Upper lobe of left lung (tissue), 6 donors: ENCODE measurements around the gene SMIM14. TPM values are rescaled to one million over a fixed set of nuclear protein-coding genes. Genes with fewer than 3 reads are reported as not detected.

Experiments
- ATAC-seq, 2 donors: fragments of 200-7000 bp; cut with Tn5 transposase; one replicate each; pipeline ENCODE4 v1.9.1; 2022; ENCODE audit warnings: mild to moderate bottlenecking in 2 of 2, moderate library complexity in 2 of 2; ENCODE audit not compliant: low FRiP score in 2 of 2
- DNase-seq, 2 donors: peaks; one replicate each; pipeline ENCODE4 v3.0.0-alpha.2; 2019 to 2020
- H3K27ac ChIP-seq, 4 donors: fragments of 200-600 bp; sonication (generic); one replicate each; pipeline ENCODE4 v1.5.1; 2016 to 2019
- H3K27me3 ChIP-seq, 4 donors: fragments of 200-600 bp; sonication (generic); one replicate each; pipeline ENCODE4 v1.5.1; 2017 to 2019
- H3K36me3 ChIP-seq, 4 donors: fragments of 200-600 bp; sonication (generic); one replicate each; pipeline ENCODE4 v1.5.1; 2016 to 2019
- H3K4me1 ChIP-seq, 4 donors: fragments of 200-600 bp; sonication (generic); one replicate each; pipeline ENCODE4 v1.5.1; 2018 to 2019
- H3K4me3 ChIP-seq, 4 donors: fragments of 200-600 bp; sonication (generic); one replicate each; pipeline ENCODE4 v1.5.1; 2017 to 2019; ENCODE audit warnings: mild to moderate bottlenecking in 2 of 4, moderate library complexity in 1 of 4
- H3K9me3 ChIP-seq, 4 donors: fragments of 200-600 bp; sonication (generic); one replicate each; pipeline ENCODE4 v1.5.1; 2018 to 2019
- EP300 ChIP-seq, 4 donors: sonication (generic); formaldehyde crosslinking; IDR thresholded peaks; one replicate each; pipeline ENCODE4 v1.5.1; 2017; ENCODE audit warnings: antibody characterized with exemption in 4 of 4, control low read depth in 2 of 4
- POLR2A ChIP-seq, 4 donors: fragments of 450-650 bp; IDR thresholded peaks; one replicate each; pipeline ENCODE4 v1.5.1; 2016 to 2017; ENCODE audit warnings: antibody characterized with exemption in 4 of 4, mild to moderate bottlenecking in 2 of 4
- POLR2AphosphoS5 ChIP-seq, 2 donors: sonication (generic); formaldehyde crosslinking; IDR thresholded peaks; one replicate each; pipeline ENCODE4 v1.5.1; 2017; ENCODE audit warnings: antibody characterized with exemption in 2 of 2
- WGBS, 2 donors: methylation state at CpG; one replicate each; pipeline ENCODE4 v1.1.5; 2017 to 2018; 5-methylcytosine and 5-hydroxymethylcytosine counted together
- total RNA-seq, 6 donors: library from RNA; depleted of rRNA in 4 of 6; stranded (reverse); fragments of >200 nt in 4 of 6; gene quantifications; one replicate each; pipeline versions ENCODE4 v1.1.0 to v1.2.1, GENCODE V29; 2016 to 2021
- TF ChIP-seq, protein P1 (sequence below), 6 experiments: fragments of 450-650 bp in 4 of 6; fragments of 200-600 bp in 2 of 6; sonication (generic) in 2 of 6; IDR thresholded peaks; one replicate each; pipeline ENCODE4 v1.5.1; 2016 to 2019; ENCODE audit warnings: antibody characterized with exemption in 6 of 6
- donor health status: DM: no; HTN: no; CAD: no; lungs with moderate emphysema.
- donor health status: DM: no; HTN: yes; CAD: no; lungs with severe emphysema.

Gene SMIM14
- total RNA-seq, 6 donors from 2014 or later: 24.1 to 80.5 (median 40.4) TPM

DNA sequence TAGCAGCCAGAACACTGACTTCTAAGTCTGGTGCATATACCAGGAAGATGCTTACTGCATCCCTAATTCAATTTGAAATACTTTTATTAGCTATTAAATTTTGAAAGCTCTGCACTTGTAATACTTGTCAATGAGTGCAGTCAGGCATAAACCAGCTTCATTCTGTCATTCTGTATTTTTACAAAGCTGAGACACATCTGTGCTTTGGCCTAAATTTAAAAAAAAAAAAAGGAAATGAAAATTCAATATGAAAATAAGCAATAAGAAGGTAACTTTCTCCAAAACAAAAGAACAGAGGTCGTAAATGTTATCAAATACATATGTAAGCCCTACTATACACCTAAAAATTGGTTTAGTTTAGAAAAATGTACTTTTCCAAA, 7.0 kb downstream of the SMIM14 start:
- 89 to 96% methylated on average over 1 of the region's 1 CpG for WGBS, 2 donors

DNA sequence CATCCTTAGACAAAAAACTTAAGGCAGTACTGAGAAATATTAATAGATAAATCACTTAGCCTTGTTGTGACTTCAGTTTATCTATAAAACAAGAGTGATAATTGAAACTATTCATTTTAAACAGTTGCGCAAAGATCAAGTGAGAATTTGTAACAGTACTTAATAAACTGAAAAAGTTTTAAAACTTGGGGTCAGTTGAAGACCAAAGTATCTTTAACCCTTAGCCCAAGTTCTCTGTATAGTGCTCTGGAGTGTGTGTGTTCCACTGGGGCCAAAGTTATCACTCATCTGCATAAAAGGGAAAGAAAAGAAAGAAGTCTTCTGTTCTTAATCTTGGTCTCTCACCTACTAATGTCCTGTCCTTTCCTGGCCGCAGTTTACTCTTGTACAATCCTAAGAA, 11.3 kb downstream of the SMIM14 start:
- TF ChIP-seq POLR2AphosphoS5 (IDR thresholded peaks at IDR 0.05) (no peak), POLR2A (IDR thresholded peaks at IDR 0.05) (no peak), EP300 (IDR thresholded peaks at IDR 0.05) (no peak)
- TF ChIP-seq, protein P1, sequence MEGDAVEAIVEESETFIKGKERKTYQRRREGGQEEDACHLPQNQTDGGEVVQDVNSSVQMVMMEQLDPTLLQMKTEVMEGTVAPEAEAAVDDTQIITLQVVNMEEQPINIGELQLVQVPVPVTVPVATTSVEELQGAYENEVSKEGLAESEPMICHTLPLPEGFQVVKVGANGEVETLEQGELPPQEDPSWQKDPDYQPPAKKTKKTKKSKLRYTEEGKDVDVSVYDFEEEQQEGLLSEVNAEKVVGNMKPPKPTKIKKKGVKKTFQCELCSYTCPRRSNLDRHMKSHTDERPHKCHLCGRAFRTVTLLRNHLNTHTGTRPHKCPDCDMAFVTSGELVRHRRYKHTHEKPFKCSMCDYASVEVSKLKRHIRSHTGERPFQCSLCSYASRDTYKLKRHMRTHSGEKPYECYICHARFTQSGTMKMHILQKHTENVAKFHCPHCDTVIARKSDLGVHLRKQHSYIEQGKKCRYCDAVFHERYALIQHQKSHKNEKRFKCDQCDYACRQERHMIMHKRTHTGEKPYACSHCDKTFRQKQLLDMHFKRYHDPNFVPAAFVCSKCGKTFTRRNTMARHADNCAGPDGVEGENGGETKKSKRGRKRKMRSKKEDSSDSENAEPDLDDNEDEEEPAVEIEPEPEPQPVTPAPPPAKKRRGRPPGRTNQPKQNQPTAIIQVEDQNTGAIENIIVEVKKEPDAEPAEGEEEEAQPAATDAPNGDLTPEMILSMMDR (IDR thresholded peaks at IDR 0.05): no peak
- H3K36me3 ChIP-seq: peaks cover 0 to 4% (median 2%) of the 10 kb centered on the region in 4 donors
- H3K27me3 ChIP-seq: no peaks in the 10 kb centered on the region
- no peak overlapping the region for H3K27ac ChIP-seq
- no peak overlapping the region for H3K4me3 ChIP-seq
- 96 to 97% methylated on average over 2 of the region's 2 CpGs for WGBS, 2 donors
- no peaks in the 10 kb centered on the region for H3K9me3 ChIP-seq
- ATAC-seq (no peak), DNase-seq (no peak)
- H3K4me1 ChIP-seq: peaks cover 0 to 3% (median 0%) of the 10 kb centered on the region in 4 donors

More for the DNA sequence above, 7.0 kb downstream of the SMIM14 start:
- DNase-seq: no peak
- no peak for ATAC-seq
- Histone ChIP-seq H3K27ac (no peak overlapping the region), H3K9me3 (no peaks in the 10 kb centered on the region), H3K4me1 (peaks cover 5 to 21% (median 11%) of the 10 kb centered on the region in 4 donors), H3K27me3 (no peaks in the 10 kb centered on the region), H3K4me3 (no peak overlapping the region), H3K36me3 (peaks cover 0 to 4% (median 2%) of the 10 kb centered on the region in 4 donors)
- TF ChIP-seq POLR2AphosphoS5 (IDR thresholded peaks at IDR 0.05) (no peak), EP300 (IDR thresholded peaks at IDR 0.05) (no peak), POLR2A (IDR thresholded peaks at IDR 0.05) (no peak)
- TF ChIP-seq, protein P1 (IDR thresholded peaks at IDR 0.05): no peak

DNA sequence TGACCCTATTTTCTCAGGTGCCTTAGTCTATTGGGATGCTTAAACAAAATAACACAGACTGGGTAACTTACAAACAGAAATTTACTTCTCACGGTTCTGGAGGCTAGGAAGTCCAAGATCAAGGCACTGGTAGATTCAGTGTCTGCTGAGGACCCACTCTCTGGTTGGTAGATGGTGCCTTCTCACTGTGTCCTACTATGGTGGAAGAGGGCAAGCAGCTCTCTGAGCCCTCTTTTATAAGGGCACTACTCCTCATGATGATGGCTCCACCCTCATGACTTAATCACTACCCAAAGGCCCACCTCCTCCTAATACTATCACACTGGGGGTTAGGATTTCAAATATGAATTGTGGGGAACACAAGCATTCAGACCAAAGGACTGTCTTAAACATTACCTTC, 11.8 kb downstream of the SMIM14 start:
- H3K27me3 ChIP-seq: no peaks in the 10 kb centered on the region

DNA sequence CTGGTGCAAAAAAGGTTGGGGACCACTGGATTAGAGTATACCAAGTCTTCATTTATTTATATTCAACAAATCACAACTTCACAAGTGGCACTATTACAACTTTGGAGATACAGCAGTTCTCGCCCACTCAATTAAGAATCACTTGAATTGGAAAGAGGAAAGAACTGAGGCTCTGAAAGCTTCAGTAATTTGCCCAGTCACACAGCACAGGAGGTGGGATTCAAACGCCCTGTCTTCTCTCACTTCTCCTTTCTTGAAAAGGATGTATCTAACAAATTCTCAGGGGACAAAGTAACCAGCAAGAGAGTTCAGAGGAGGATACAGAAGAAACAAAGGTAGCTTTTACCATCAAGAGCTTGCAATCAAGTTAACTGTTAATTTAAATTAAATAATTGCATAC, 12.4 kb downstream of the SMIM14 start:
- Histone ChIP-seq H3K27ac (no peak overlapping the region), H3K27me3 (no peaks in the 10 kb centered on the region), H3K4me3 (no peak overlapping the region), H3K4me1 (peaks cover 0 to 4% (median 1%) of the 10 kb centered on the region in 4 donors), H3K36me3 (peaks cover 0 to 4% (median 2%) of the 10 kb centered on the region in 4 donors), H3K9me3 (no peaks in the 10 kb centered on the region)
- ATAC-seq: no peak
- TF ChIP-seq EP300 (IDR thresholded peaks at IDR 0.05): no peak
- TF ChIP-seq, protein P1 (IDR thresholded peaks at IDR 0.05): no peak
- WGBS, 2 donors: 69 to 84% methylated on average over 2 of the region's 2 CpGs
- no peak for DNase-seq

More for the DNA sequence above, 11.8 kb downstream of the SMIM14 start:
- Histone ChIP-seq H3K9me3 (no peaks in the 10 kb centered on the region), H3K4me1 (peaks cover 0 to 3% (median 0%) of the 10 kb centered on the region in 4 donors), H3K36me3 (peaks cover 0 to 4% (median 2%) of the 10 kb centered on the region in 4 donors), H3K4me3 (no peak overlapping the region), H3K27ac (no peak overlapping the region)
- ATAC-seq (no peak), DNase-seq (no peak)
- TF ChIP-seq, protein P1 (IDR thresholded peaks at IDR 0.05): no peak
- TF ChIP-seq POLR2A (IDR thresholded peaks at IDR 0.05) (no peak), POLR2AphosphoS5 (IDR thresholded peaks at IDR 0.05) (no peak), EP300 (IDR thresholded peaks at IDR 0.05) (no peak)
- WGBS, 2 donors: 86 to 92% methylated on average over 1 of the region's 1 CpG

DNA sequence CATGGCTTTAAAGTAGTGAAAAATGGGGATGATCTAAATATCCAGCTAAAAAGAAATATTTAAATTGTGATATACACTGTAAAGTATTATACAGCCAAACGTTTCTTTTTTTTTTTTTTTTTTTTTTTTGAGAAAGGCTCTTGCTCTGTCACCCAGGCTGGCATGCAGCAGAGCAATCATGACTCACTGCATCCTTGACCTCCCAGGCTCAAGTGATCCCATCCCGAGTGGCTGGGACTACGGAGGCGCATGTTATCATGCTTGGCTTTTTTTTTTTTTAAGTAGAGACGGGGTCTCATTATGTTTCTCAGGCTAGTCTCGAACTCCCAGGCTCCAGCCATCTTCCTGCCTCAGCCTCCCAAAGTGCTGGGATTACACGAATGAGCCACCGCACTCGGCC, 17.1 kb downstream of the SMIM14 start:
- Histone ChIP-seq H3K9me3 (no peaks in the 10 kb centered on the region), H3K27me3 (no peaks in the 10 kb centered on the region), H3K4me3 (no peak overlapping the region), H3K36me3 (no peaks in the 10 kb centered on the region), H3K27ac (peak overlapping the region in 1 of 4 donors; percentile 50), H3K4me1 (peaks cover 0 to 9% (median 3%) of the 10 kb centered on the region in 4 donors)
- WGBS, 2 donors: 60 to 69% methylated on average over 9 of the region's 9 CpGs
- ATAC-seq (peak; percentile 74 to 92), DNase-seq (peak in 1 of 2 donors; percentile 79)
- TF ChIP-seq, protein P1 (IDR thresholded peaks at IDR 0.05): no peak
- TF ChIP-seq POLR2AphosphoS5 (IDR thresholded peaks at IDR 0.05) (peak in 1 of 2 donors; percentile 19), EP300 (IDR thresholded peaks at IDR 0.05) (peak in 1 of 4 donors; percentile 39), POLR2A (IDR thresholded peaks at IDR 0.05) (no peak)
